BE2C (cell line): ENCODE data around the gene CABLES1.

ENCODE experiments used
- DNase-seq: peaks from one replicate; pipeline ENCODE4 v3.0.0-alpha.2; 2020
- H3K27me3 ChIP-seq: fragments of 250-450 bp; sonication (Bioruptor Pico); 2 replicates; pipeline ENCODE4 v1.5.1; 2020; ENCODE audit warnings: mild to moderate bottlenecking
- H3K36me3 ChIP-seq: fragments of 250-450 bp; sonication (Bioruptor Pico); 2 replicates; pipeline ENCODE4 v1.5.1; 2020; ENCODE audit warnings: mild to moderate bottlenecking
- H3K4me1 ChIP-seq: fragments of 250-450 bp; sonication (Bioruptor Pico); 2 replicates; pipeline ENCODE4 v1.5.1; 2020
- H3K4me3 ChIP-seq: 2 replicates; pipeline ENCODE4 v1.5.1; 2011; ENCODE audit warnings: low read depth, low read length
- H3K9me3 ChIP-seq: fragments of 250-450 bp; sonication (Bioruptor Pico); 2 replicates; pipeline ENCODE4 v1.5.1; 2020
- TF ChIP-seq, protein P1 (sequence below): IDR thresholded peaks from 2 replicates; pipeline ENCODE4 v1.5.1; 2012; ENCODE audit warnings: mild to moderate bottlenecking, low read depth, low read length

The CABLES1 gene

DNA sequence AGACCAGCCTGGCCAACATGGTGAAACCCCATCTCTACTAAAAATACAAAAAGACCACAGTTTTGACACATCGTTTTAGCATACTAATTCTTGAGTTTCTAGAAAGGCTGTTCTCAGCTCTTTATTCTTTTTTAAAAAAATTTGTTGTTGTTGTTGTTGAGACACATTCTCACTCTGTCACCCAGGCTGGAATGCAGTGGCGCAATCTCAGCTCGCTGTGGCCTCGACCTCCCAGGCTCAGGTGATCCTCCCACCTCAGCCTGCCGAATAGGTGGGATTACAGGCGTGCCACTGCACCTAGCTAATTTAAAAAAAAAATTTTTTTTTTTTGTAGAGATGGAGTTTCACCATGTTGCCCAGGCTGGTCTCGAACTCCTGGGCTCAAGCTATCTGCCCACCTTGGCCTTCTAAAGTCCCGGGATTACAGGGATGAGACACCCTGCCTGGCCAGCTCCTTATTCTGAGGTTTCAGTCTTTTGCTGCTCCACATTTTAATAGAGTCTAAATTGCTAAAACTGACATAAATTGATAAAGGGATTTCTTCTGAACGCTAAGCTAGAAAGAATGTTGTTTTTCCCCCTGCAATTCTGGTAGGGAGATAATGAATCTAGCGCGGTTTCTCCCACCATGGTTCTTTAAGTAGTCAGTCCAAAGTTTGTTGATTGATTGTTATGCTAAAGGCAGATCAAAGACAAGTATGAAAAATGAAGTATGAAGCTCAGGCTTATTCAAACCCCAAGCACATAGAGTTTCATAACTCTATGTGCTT, 32.6 kb upstream of the CABLES1 start:
- Histone ChIP-seq H3K4me1 (no peaks in the 10 kb centered on the region), H3K27me3 (no peaks in the 10 kb centered on the region), H3K9me3 (no peaks in the 10 kb centered on the region), H3K4me3 (no peak overlapping the region), H3K36me3 (no peaks in the 10 kb centered on the region)
- TF ChIP-seq, protein P1, sequence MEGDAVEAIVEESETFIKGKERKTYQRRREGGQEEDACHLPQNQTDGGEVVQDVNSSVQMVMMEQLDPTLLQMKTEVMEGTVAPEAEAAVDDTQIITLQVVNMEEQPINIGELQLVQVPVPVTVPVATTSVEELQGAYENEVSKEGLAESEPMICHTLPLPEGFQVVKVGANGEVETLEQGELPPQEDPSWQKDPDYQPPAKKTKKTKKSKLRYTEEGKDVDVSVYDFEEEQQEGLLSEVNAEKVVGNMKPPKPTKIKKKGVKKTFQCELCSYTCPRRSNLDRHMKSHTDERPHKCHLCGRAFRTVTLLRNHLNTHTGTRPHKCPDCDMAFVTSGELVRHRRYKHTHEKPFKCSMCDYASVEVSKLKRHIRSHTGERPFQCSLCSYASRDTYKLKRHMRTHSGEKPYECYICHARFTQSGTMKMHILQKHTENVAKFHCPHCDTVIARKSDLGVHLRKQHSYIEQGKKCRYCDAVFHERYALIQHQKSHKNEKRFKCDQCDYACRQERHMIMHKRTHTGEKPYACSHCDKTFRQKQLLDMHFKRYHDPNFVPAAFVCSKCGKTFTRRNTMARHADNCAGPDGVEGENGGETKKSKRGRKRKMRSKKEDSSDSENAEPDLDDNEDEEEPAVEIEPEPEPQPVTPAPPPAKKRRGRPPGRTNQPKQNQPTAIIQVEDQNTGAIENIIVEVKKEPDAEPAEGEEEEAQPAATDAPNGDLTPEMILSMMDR = no peak
- no peak for DNase-seq

DNA sequence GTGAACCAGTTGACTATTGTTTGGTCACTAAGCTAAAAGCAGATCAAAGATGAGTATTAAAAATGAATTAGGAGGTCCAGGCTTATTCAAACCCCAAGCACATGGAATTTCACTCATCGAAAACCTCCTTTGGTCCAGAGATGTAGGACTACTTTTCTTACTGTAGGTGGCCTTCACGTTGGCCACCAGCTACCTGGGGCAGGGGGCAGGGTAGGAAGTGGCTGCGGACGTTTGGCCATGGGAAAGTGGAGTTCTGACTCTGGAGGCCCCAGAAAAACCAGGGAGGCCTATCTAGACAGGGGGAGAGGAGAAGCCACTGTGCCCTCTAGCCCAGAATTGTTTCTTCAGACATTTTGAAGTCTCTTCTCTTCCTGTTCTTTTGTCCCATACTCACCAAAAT, 31.8 kb upstream of the CABLES1 start:
- DNase-seq = no peak
- Histone ChIP-seq H3K9me3 (no peaks in the 10 kb centered on the region), H3K36me3 (no peaks in the 10 kb centered on the region), H3K4me3 (no peak overlapping the region), H3K27me3 (no peaks in the 10 kb centered on the region), H3K4me1 (no peaks in the 10 kb centered on the region)
- TF ChIP-seq, protein P1 = no peak

DNA sequence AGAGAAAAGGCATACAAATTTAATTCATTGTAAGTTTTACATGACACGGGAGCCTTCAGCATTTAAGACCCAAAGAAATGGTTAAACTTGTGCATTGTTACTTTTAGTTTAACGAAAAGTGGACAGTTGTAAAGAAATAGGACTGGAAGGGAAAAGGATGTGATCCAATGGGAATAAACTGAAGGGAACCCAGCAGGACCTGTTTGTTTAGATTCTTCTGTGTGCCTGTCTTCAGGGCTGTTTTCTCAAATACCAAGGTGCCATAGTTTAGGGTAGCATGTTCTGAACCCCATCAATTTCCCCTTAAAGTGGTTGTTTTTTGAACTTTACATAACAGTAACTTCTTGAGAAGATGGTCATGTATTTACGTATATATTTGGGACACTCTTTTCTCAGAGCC, 30.3 kb upstream of the CABLES1 start:
- DNase-seq = no peak
- Histone ChIP-seq H3K27me3 (no peaks in the 10 kb centered on the region), H3K4me1 (no peaks in the 10 kb centered on the region), H3K36me3 (no peaks in the 10 kb centered on the region), H3K9me3 (no peaks in the 10 kb centered on the region), H3K4me3 (no peak overlapping the region)
- TF ChIP-seq, protein P1 = no peak

DNA sequence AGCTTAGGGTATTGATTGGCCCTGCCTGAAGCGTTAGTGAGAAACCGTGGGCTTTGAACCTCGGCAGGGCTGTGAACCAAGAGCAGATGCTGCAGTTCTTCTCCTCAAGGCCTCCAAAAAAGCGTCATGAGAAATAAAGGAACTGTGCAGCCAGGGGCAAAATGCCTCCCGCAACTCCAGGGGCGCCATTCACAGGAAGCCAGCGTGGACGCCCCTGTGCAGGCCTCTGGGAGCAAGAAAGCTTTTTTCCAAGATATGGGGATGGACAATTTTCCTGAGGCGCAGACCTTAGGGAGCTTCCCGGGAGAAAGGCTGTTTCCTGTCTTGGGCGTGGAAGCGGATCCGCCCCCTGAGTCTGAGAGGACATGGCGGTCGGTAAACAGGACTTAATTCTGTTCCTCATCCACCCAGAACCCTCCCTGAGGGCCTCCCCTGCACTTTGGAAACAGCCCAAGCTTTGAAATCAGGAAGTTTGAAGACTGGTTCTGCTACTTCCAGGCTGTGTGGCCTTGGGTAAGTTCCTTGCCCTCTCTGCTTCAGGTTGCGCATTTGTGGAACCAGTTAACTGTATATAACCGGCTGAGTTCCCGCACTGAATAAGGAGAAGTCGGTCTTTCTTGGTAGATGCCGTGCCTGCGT, 29.6 kb upstream of the CABLES1 start:
- H3K4me1 ChIP-seq = no peaks in the 10 kb centered on the region
- TF ChIP-seq, protein P1 = no peak

DNA sequence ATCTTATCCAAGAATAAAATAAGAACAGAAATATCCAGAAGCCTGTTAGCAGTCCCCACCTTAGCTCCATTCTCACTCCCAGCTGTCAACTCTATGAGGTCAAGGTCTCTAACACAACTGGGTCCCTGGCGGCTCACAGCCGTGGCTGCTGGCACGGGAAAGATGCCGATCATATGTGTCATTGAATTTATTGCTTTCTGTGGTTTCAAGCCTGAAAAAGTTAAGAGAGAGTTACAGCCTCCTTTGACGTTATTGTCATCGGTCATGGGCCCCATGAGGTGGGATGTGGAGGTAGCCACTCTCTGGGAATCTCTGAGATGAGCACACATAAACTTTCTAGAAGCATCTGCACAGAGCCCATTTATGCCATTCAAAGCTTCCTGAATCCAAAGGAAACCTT, 28.7 kb upstream of the CABLES1 start:
- Histone ChIP-seq H3K4me3 (no peak overlapping the region), H3K36me3 (no peaks in the 10 kb centered on the region), H3K4me1 (no peaks in the 10 kb centered on the region), H3K27me3 (no peaks in the 10 kb centered on the region), H3K9me3 (no peaks in the 10 kb centered on the region)
- DNase-seq = no peak
- TF ChIP-seq, protein P1 = no peak

More for the DNA sequence above, 29.6 kb upstream of the CABLES1 start:
- H3K36me3 ChIP-seq = no peaks in the 10 kb centered on the region
- H3K9me3 ChIP-seq = no peaks in the 10 kb centered on the region
- H3K4me3 ChIP-seq = no peak overlapping the region
- no peak for DNase-seq
- no peaks in the 10 kb centered on the region for H3K27me3 ChIP-seq

DNA sequence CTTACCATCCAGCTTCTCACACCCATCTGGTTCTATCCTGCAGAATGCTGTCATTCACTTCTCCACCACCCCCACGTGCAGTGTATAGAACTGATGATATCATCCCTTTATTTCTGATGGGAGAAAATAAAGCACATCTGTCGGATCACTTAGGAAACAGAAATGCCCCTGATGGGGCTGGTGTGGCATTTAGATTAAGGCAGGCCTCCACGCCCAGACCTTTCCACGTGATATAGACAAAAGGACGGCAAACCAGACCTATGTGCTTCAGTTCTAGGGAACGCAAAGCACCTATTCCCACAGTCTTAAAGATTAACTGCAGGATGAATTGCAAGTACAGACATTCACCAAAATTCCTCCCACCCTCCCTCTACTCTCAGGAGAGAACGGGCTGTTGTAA, 27.6 kb upstream of the CABLES1 start:
- Histone ChIP-seq H3K36me3 (no peaks in the 10 kb centered on the region), H3K4me1 (no peaks in the 10 kb centered on the region), H3K9me3 (no peaks in the 10 kb centered on the region), H3K27me3 (no peaks in the 10 kb centered on the region), H3K4me3 (no peak overlapping the region)
- DNase-seq = no peak
- TF ChIP-seq, protein P1 = no peak
